Fibroblast of lung (primary cell): ENCODE results near the gene CC2D2B.

Experiments used
- EZH2 ChIP-seq: IDR thresholded peaks from 2 replicates; pipeline ENCODE4 v1.5.1; 2012; ENCODE audit warnings: low read length, control low read depth, mild to moderate bottlenecking; ENCODE audit errors: missing control alignments
- TF ChIP-seq, protein P1 (sequence below), 2 donors: IDR thresholded peaks in 1 of 2; conservative IDR thresholded peaks in 1 of 2; 1 replicate in 1 of 2; 2 replicates in 1 of 2; pipeline ENCODE4 v1.5.1; 2011 to 2012; ENCODE audit warnings: low read length in 2 of 2, control low read depth in 1 of 2, inconsistent platforms in 1 of 2, low read depth in 1 of 2, mild to moderate bottlenecking in 1 of 2

DNA sequence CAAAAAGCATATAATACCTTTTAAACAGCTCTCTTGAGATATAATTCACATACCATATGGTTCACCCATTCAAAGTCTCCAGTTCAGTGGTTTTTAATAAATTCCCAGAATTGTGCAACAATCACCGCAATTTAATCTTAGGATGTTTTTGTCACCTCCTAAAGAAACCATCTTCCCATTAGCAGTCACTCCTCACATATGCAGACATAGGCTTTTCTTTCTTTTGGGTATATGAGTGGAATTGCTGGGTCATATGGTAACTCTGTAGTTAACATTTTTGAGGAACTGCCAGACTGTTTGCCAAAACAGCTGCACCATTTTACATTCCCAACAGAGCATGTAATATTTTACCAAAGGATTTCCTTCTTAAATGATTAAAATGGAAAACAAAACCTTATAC lies 57.0 kb downstream of the CC2D2B start:
- TF ChIP-seq, protein P1, sequence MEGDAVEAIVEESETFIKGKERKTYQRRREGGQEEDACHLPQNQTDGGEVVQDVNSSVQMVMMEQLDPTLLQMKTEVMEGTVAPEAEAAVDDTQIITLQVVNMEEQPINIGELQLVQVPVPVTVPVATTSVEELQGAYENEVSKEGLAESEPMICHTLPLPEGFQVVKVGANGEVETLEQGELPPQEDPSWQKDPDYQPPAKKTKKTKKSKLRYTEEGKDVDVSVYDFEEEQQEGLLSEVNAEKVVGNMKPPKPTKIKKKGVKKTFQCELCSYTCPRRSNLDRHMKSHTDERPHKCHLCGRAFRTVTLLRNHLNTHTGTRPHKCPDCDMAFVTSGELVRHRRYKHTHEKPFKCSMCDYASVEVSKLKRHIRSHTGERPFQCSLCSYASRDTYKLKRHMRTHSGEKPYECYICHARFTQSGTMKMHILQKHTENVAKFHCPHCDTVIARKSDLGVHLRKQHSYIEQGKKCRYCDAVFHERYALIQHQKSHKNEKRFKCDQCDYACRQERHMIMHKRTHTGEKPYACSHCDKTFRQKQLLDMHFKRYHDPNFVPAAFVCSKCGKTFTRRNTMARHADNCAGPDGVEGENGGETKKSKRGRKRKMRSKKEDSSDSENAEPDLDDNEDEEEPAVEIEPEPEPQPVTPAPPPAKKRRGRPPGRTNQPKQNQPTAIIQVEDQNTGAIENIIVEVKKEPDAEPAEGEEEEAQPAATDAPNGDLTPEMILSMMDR (conservative IDR thresholded peaks at IDR 0.05 in 1 of 2, IDR thresholded peaks at IDR 0.05 in 1 of 2; ENCODE audit: low read depth in 1 of 2, low read length in 2 of 2), result no peak
- TF ChIP-seq EZH2, result no peak
